Esophagus muscularis mucosa (tissue), 3 donors: ENCODE results near the gene ZBTB45.
"Not testable (repeated sequence)": the region's sequence is repeated elsewhere in the genome, so short reads cannot be mapped to it uniquely, and the experiment has no call there.

Experiments used
- CTCF ChIP-seq, 3 experiments: fragments of 200-600 bp in 2 of 3; fragments of 450-650 bp in 1 of 3; sonication (generic) in 2 of 3; IDR thresholded peaks; one replicate each; pipeline ENCODE4 v1.5.1; 2017 to 2019; ENCODE audit warnings: antibody characterized with exemption in 3 of 3, mild to moderate bottlenecking in 2 of 3, moderate library complexity in 1 of 3
- POLR2A ChIP-seq: fragments of 450-650 bp; IDR thresholded peaks from one replicate; pipeline ENCODE4 v1.6.1; 2017; ENCODE audit warnings: antibody characterized with exemption, moderate library complexity, mild to moderate bottlenecking, low read depth

GRCh38 chr19:58470837-58471543 is 48.6 kb downstream of the ZBTB45 start:
- TF ChIP-seq CTCF (IDR thresholded peaks at IDR 0.05); POLR2A: not testable (repeated sequence)
